ENCODE measurements around the gene AOPEP. TPM values are rescaled to one million over a fixed set of nuclear protein-coding genes. Genes with fewer than 3 reads are reported as not detected.

Gene AOPEP
- polyA plus RNA-seq, 6 donors from 2014 or later, result 5.2 to 11.8 (median 8.2) TPM

DNA sequence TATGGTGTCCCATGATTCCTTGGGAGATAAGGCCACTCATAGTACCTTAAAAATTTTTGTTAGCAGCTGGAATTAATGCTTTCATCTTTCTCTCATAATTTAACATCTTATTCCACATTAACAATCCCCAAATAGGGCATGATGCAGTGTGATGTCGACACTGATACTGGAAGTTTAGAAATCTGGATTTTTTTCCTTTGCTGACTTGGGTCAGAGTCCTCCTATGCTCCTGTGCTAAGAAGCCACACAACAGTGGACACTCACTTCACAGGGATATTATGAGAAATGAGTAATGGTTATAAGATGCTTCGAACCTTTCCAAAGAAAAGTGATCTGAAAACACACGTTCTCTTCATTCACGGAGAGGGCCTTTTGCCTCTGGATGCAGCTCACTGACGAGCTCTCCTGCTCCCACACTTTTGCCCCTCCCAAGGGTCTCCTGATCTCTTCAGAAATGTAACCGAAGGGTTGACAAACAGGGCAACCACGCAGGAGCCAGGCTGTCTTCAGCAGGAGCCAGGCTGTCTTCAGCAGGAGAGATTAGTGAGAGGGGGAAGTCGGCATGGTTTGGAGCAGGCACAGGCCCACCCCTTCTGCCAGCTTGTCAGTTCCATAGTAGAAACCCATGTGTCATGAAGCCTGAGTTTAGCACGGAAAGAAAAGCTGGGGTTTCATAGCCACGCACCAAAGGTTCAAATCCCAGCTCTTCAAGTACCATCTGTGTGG is 247.8 kb downstream of the AOPEP start:
- peak overlapping the region in 1 of 6 donors; percentile 54 for H3K27ac Mint-ChIP-seq
- no peak for DNase-seq
- no peak for ATAC-seq (ENCODE audit: low read depth in 2 of 2)

GRCh38 chr9:94975480-94975879 is 249.0 kb downstream of the AOPEP start:
- peaks cover 12 to 17% of the 10 kb centered on the region in 2 donors for H3K36me3 Mint-ChIP-seq
- ATAC-seq (ENCODE audit: low read depth in 2 of 2) (no peak), DNase-seq (no peak)
- H3K4me1 Mint-ChIP-seq, result no peaks in the 10 kb centered on the region
- no peaks in the 10 kb centered on the region for H3K27me3 Mint-ChIP-seq
- H3K27ac Mint-ChIP-seq, result peak overlapping the region in 1 of 6 donors; percentile 78
- H3K9me3 Mint-ChIP-seq, result no peaks in the 10 kb centered on the region
- no peak overlapping the region for H3K4me3 Mint-ChIP-seq

More for the DNA sequence above, 247.8 kb downstream of the AOPEP start:
- Mint-ChIP-seq H3K27me3 (no peaks in the 10 kb centered on the region), H3K4me1 (no peaks in the 10 kb centered on the region), H3K9me3 (no peaks in the 10 kb centered on the region), H3K36me3 (peaks cover 12 to 17% of the 10 kb centered on the region in 2 donors), H3K4me3 (no peak overlapping the region)

GRCh38 chr9:94976077-94976476 is 249.6 kb downstream of the AOPEP start:
- DNase-seq, result no peak
- Mint-ChIP-seq H3K27ac (peak overlapping the region in 1 of 6 donors; percentile 83), H3K36me3 (peaks cover 12 to 17% of the 10 kb centered on the region in 2 donors), H3K4me1 (no peaks in the 10 kb centered on the region), H3K4me3 (no peak overlapping the region), H3K9me3 (no peaks in the 10 kb centered on the region), H3K27me3 (no peaks in the 10 kb centered on the region)
- ATAC-seq (ENCODE audit: low read depth in 2 of 2), result no peak

DNA sequence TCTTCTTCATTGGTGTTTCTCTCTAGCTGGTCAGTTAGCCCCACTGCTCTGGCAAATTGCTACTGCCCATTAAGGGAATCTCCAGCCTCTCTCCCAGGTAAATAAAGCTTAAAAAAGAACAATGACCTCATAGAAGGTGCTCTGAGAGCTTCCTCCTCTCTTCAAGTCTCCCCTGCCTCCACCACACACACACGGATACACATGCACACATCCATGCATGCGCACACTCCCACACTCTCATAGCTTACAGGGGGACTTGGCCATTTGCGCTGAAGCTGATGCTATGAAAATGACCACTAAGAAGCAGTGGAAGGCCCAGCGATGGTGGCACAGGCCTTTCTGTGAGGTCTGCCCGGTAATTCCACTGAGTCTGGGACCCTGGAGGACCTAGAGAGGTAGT is 250.9 kb downstream of the AOPEP start:
- H3K36me3 Mint-ChIP-seq, result peaks cover 12 to 17% of the 10 kb centered on the region in 2 donors
- no peaks in the 10 kb centered on the region for H3K4me1 Mint-ChIP-seq
- no peaks in the 10 kb centered on the region for H3K9me3 Mint-ChIP-seq
- ATAC-seq (ENCODE audit: low read depth in 2 of 2) (no peak), DNase-seq (no peak)
- H3K4me3 Mint-ChIP-seq, result no peak overlapping the region
- no peaks in the 10 kb centered on the region for H3K27me3 Mint-ChIP-seq
- no peak overlapping the region for H3K27ac Mint-ChIP-seq

GRCh38 chr9:94979904-94980507 is 253.5 kb downstream of the AOPEP start:
- ATAC-seq (ENCODE audit: low read depth in 2 of 2) (no peak), DNase-seq (no peak)
- H3K27me3 Mint-ChIP-seq, result no peaks in the 10 kb centered on the region
- peaks cover 21 to 23% of the 10 kb centered on the region in 2 donors for H3K36me3 Mint-ChIP-seq
- H3K27ac Mint-ChIP-seq, result peak overlapping the region in 1 of 6 donors; percentile 75
- no peak overlapping the region for H3K4me3 Mint-ChIP-seq
- H3K9me3 Mint-ChIP-seq, result no peaks in the 10 kb centered on the region
- H3K4me1 Mint-ChIP-seq, result no peaks in the 10 kb centered on the region

- Mint-ChIP-seq H3K27ac (peak overlapping the region in 1 of 6 donors; percentile 20), H3K4me3 (no peak overlapping the region), H3K27me3 (no peaks in the 10 kb centered on the region), H3K4me1 (no peaks in the 10 kb centered on the region), H3K9me3 (no peaks in the 10 kb centered on the region), H3K36me3 (peaks cover 14 to 23% of the 10 kb centered on the region in 2 donors)
- ATAC-seq (ENCODE audit: low read depth in 2 of 2) (no peak), DNase-seq (no peak)
Measured at GRCh38 chr9:94980947-94981722, 254.6 kb downstream of the AOPEP start.

- Mint-ChIP-seq H3K27ac (peak overlapping the region in 1 of 6 donors; percentile 20), H3K36me3 (peaks cover 9 to 23% of the 10 kb centered on the region in 2 donors)
- no peak for ATAC-seq (ENCODE audit: low read depth in 2 of 2)
Measured at GRCh38 chr9:94981723-94982090, 255.2 kb downstream of the AOPEP start.

GRCh38 chr9:94982211-94982610 is 255.7 kb downstream of the AOPEP start:
- no peak overlapping the region for H3K27ac Mint-ChIP-seq
- no peaks in the 10 kb centered on the region for H3K4me1 Mint-ChIP-seq
- no peak overlapping the region for H3K4me3 Mint-ChIP-seq
- no peaks in the 10 kb centered on the region for H3K9me3 Mint-ChIP-seq
- DNase-seq (no peak), ATAC-seq (ENCODE audit: low read depth in 2 of 2) (no peak)
- H3K36me3 Mint-ChIP-seq, result peaks cover 9 to 23% of the 10 kb centered on the region in 2 donors
- H3K27me3 Mint-ChIP-seq, result no peaks in the 10 kb centered on the region

More at GRCh38 chr9:94981723-94982090, 255.2 kb downstream of the AOPEP start:
- Mint-ChIP-seq H3K27me3 (no peaks in the 10 kb centered on the region), H3K9me3 (no peaks in the 10 kb centered on the region), H3K4me1 (no peaks in the 10 kb centered on the region), H3K4me3 (no peak overlapping the region)
- no peak for DNase-seq

GRCh38 chr9:94983552-94983951 is 257.1 kb downstream of the AOPEP start:
- H3K4me1 Mint-ChIP-seq, result no peaks in the 10 kb centered on the region
- no peak for DNase-seq

GRCh38 chr9:94984891-94985476 is 258.5 kb downstream of the AOPEP start:
- no peak overlapping the region for H3K4me3 Mint-ChIP-seq
- H3K9me3 Mint-ChIP-seq, result no peaks in the 10 kb centered on the region
- no peak overlapping the region for H3K27ac Mint-ChIP-seq
- H3K4me1 Mint-ChIP-seq, result no peaks in the 10 kb centered on the region
- no peak for ATAC-seq (ENCODE audit: low read depth in 2 of 2)
- no peaks in the 10 kb centered on the region for H3K27me3 Mint-ChIP-seq
- no peak for DNase-seq
- H3K36me3 Mint-ChIP-seq, result peaks cover 9 to 17% of the 10 kb centered on the region in 2 donors

More at GRCh38 chr9:94983552-94983951, 257.1 kb downstream of the AOPEP start:
- H3K9me3 Mint-ChIP-seq, result no peaks in the 10 kb centered on the region
- H3K27me3 Mint-ChIP-seq, result no peaks in the 10 kb centered on the region
- peaks cover 9 to 22% of the 10 kb centered on the region in 2 donors for H3K36me3 Mint-ChIP-seq
- no peak for ATAC-seq (ENCODE audit: low read depth in 2 of 2)
- peak overlapping the region in 1 of 8 donors; percentile 31 for H3K4me3 Mint-ChIP-seq
- peak overlapping the region in 2 of 6 donors; percentile 24 to 92 for H3K27ac Mint-ChIP-seq

DNA sequence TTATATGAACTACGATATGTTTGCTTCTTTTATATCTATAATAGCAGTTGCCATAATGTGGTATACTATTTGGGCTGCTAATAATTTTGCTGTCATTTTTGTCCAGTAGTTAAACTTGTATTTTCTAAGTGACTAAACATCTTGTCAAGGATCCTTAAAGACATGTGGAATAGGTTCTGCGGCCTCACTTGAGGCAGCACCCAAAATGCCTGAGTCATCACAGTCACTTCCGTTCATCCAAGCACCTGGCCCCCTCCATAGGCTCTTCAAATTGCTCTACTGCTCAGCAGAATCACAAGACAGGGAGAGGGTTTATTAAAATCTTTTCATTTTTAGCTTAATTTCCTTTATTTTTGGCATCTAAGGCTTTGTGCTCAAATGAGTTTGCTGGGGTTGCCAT is 259.1 kb downstream of the AOPEP start:
- Mint-ChIP-seq H3K36me3 (peaks cover 9 to 17% of the 10 kb centered on the region in 2 donors), H3K27me3 (no peaks in the 10 kb centered on the region), H3K4me1 (no peaks in the 10 kb centered on the region), H3K27ac (no peak overlapping the region), H3K9me3 (no peaks in the 10 kb centered on the region), H3K4me3 (no peak overlapping the region)
- DNase-seq (no peak), ATAC-seq (ENCODE audit: low read depth in 2 of 2) (no peak)

GRCh38 chr9:94987731-94988130 is 261.2 kb downstream of the AOPEP start:
- Mint-ChIP-seq H3K27me3 (no peaks in the 10 kb centered on the region), H3K27ac (no peak overlapping the region), H3K4me3 (no peak overlapping the region), H3K9me3 (no peaks in the 10 kb centered on the region), H3K36me3 (peaks cover 9 to 24% of the 10 kb centered on the region in 2 donors), H3K4me1 (no peaks in the 10 kb centered on the region)
- ATAC-seq (ENCODE audit: low read depth in 2 of 2) (no peak), DNase-seq (no peak)

GRCh38 chr9:94990897-94991561 is 264.5 kb downstream of the AOPEP start:
- Mint-ChIP-seq H3K4me3 (no peak overlapping the region), H3K36me3 (peaks cover 7 to 22% of the 10 kb centered on the region in 2 donors), H3K4me1 (no peaks in the 10 kb centered on the region), H3K9me3 (no peaks in the 10 kb centered on the region), H3K27ac (no peak overlapping the region), H3K27me3 (no peaks in the 10 kb centered on the region)
- DNase-seq (no peak), ATAC-seq (ENCODE audit: low read depth in 2 of 2) (no peak)
